Ishikawa (cell line): ENCODE results near the gene RAC2.

Experiments
- EP300 ChIP-seq: IDR thresholded peaks from 2 replicates; pipeline ENCODE4 v1.6.1; 2012; ENCODE audit warnings: borderline replicate concordance
- RAD21 ChIP-seq: IDR thresholded peaks from 2 replicates; pipeline ENCODE4 v1.6.1; 2012; ENCODE audit warnings: low read depth
- YY1 ChIP-seq: IDR thresholded peaks from 2 replicates; pipeline ENCODE4 v1.6.1; 2012; ENCODE audit warnings: low read depth
- TF ChIP-seq, protein P1 (sequence below): IDR thresholded peaks from 2 replicates; pipeline ENCODE4 v1.6.1; 2012

DNA sequence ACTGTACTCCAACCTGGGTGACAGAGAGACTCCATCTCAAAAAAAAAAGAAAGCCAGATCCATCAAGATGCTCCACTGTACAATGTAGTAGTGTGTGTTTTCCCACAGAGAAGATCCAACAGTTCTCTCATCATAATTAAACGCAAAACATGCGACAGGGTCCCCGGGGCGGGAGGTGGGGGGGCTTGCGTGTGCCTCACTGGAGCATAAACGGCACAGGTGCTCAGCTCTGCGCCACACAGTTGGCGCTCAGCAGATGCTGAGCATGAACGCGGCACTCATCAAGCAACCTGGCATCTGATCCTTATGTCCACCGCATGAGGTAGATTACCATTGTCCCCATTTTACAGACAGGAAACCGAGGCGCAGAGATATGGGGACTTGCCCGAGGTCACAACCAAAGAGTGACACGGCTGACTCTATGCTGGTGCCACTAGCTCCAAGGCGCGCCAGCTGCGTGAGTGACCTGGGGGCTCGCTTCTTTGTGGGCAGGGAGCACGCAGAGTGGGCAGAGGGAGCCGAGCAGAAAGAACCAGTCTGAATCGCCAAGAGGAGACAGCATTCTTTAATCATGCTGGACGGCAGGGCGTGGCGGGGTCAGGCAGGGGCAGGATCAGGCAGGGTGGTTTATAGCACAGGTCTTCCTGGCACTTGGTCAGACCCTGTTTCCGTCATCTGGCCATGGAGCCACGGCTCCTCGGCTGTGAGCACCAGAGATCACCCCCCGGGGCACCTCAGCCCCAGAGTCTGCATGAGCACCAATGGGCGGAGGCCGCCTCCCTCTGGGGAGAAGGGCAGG lies 64.2 kb downstream of the RAC2 start:
- no peak for TF ChIP-seq YY1
- no peak for TF ChIP-seq EP300
- TF ChIP-seq, protein P1, sequence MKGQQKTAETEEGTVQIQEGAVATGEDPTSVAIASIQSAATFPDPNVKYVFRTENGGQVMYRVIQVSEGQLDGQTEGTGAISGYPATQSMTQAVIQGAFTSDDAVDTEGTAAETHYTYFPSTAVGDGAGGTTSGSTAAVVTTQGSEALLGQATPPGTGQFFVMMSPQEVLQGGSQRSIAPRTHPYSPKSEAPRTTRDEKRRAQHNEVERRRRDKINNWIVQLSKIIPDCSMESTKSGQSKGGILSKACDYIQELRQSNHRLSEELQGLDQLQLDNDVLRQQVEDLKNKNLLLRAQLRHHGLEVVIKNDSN: no peak
- TF ChIP-seq RAD21: no peak
